Epithelial cell of prostate (primary cell): ENCODE data around the gene MYL6.
"Not testable (repeated sequence)": the region's sequence is repeated elsewhere in the genome, so short reads cannot be mapped to it uniquely, and the experiment has no call there.

Experiments
- DNase-seq: peaks from one replicate; pipeline ENCODE4 v3.0.0-alpha.2; 2011; ENCODE audit warnings: low read depth, low spot score
- H3K27ac ChIP-seq: fragments of 450-650 bp; 2 replicates; pipeline ENCODE4 v1.5.1; 2017; ENCODE audit warnings: mild to moderate bottlenecking

Gene MYL6

GRCh38 chr12:56158029-56158925 lies at the start of gene MYL6:
Gene MYL6 (plus strand): TSS chr12:56158359. CDS start chr12:56158402, 43 bp downstream.
- DNase-seq = peak; percentile 94
- H3K27ac ChIP-seq = peak within 1 kb of the TSS; percentile 94

- H3K27ac ChIP-seq = peak overlapping the region; percentile 51
- peak; percentile 83 for DNase-seq
These were observed 47.6 kb upstream of the MYL6 start for GRCh38 chr12:56110571-56110970.

DNA sequence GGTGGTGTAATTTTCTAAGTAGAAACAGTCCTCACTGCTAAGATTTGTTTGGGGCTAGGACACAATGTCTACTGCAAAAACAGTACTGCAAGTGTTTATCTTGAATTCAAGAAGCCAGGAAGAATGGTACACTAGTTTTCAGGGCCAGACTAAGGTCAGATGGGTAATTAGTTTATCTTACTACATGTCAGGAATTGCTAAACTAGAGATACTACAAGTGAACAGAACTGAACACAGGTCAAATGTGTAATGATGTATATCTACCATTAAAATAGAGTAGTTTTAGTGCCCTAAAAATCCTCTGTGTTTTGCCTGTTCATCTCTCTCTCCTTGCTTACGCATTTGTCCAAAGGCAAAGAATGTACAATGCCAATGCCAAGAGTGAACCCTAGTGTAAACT lies 44.1 kb upstream of the MYL6 start:
- H3K27ac ChIP-seq = peak overlapping the region; percentile 93
- DNase-seq = no peak

DNA sequence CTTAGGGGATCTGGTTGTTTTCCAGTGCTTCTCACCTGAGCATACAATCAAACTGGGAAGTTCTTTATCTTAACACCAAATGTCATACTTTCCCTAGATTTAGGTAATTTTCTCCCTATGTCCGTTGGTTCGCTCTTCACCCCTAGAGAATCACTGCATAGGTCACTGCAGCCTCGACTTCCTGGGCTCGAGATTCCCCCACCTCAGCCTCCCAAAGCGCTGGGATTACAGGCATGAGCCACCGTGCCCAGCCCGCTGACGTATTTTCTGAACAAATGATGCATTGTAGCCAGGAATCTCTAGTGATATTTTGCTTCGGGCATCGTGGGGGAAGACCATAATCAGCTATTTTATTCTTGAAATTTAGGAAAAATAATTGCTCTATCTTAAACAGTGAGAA lies 42.8 kb upstream of the MYL6 start:
- DNase-seq = no peak
- peak overlapping the region; percentile 93 for H3K27ac ChIP-seq

GRCh38 chr12:56116267-56117081 lies 41.7 kb upstream of the MYL6 start, which contains the start of gene RPL41:
Gene RPL41 (plus strand): TSS chr12:56116633.
- peak within 1 kb of the TSS; percentile 93 for H3K27ac ChIP-seq
- DNase-seq = peak; percentile 66

DNA sequence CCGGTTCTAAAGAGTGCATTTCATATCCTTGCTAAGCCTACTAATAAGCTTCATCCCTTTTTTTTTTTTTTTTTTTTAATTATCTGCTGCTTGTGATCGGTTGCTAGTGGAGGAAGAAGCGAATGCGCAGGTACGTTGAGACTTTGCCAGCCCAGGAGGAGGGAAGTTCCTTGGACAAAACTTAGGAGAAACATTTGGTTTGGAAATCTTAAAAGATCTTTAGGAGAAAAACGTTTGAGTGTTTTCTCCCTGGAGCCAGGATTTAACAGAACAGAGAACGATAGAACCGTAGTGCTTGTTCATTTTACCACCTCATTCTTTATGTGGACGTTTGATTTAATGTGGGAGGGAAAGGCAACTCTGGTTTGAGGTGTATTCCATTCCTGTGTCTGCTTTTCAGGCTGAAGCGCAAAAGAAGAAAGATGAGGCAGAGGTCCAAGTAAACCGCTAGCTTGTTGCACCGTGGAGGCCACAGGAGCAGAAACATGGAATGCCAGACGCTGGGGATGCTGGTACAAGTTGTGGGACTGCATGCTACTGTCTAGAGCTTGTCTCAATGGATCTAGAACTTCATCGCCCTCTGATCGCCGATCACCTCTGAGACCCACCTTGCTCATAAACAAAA lies 41.0 kb upstream of the MYL6 start:
- peak overlapping the region; percentile 93 for H3K27ac ChIP-seq
- not testable (repeated sequence) for DNase-seq

GRCh38 chr12:56117778-56118687 lies 40.1 kb upstream of the MYL6 start, which contains the start of gene ZC3H10:
Gene ZC3H10 (plus strand): TSS chr12:56118266. CDS start chr12:56120563, 2,297 bp downstream.
- H3K27ac ChIP-seq = peak within 1 kb of the TSS; percentile 93
- DNase-seq = peak; percentile 98

DNA sequence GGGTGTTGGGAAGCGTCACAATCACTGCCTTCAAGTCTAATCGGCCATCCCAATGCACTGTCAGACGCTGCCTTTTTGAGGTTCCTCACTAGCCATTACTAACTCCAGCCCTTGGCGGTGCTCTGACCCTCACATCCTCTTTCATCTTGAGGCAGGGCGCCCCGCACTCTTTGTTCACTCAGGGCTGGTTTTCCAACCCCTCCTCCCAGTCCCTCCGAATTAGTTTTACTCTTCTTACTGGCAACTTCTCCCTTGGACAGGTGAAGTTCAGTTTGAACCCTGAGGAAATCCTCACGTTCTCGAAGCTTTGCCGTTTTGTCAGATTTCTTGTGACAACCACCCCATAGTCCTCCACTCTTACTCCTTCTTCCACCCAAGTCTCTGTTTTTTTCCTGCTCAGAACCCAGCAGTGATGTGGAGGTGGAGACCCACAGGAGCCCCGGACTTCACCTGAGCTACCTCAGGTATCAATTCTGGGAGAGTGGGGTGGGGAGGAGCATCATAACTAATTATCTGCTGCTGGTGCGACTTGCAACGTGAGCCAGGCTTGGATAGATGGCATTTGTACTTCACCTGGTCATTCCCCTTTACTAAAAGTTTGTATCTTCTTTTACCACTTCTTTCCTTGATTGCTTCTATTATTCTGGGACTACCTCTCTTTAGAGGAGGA lies 39.3 kb upstream of the MYL6 start:
- peak overlapping the region; percentile 93 for H3K27ac ChIP-seq

GRCh38 chr12:56119361-56119796 lies 38.8 kb upstream of the MYL6 start:
- peak; percentile 44 for DNase-seq
- H3K27ac ChIP-seq = peak overlapping the region; percentile 93

More for the DNA sequence above, 39.3 kb upstream of the MYL6 start:
- DNase-seq = no peak

DNA sequence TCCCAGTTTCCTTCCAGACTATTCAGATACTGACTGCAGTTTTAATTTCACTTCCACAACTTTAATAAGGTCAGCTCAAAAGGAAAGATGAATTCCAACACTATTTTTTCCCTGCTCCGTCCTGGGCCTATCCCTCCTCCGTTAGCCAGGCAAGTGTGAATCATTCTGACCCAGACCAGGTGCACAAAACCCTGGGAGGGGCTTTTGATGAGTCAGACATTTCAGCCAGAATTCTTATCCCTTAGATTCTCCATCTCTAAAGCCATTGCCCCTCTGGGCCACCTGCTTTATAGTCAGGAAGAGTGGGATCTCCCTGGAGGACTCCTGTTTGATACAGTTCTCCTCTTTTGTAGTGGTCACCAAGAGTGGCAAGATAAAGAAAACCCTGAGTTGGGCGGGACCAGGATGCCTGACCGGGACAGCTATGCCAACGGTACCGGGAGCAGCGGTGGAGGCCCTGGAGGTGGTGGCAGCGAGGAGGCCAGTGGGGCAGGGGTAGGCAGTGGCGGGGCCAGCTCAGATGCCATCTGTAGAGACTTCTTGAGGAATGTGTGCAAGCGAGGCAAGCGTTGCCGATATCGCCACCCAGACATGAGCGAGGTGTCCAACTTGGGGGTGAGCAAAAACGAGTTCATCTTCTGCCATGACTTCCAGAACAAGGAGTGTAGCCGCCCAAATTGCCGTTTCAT lies 37.9 kb upstream of the MYL6 start:
- H3K27ac ChIP-seq = peak overlapping the region; percentile 93
- no peak for DNase-seq

DNA sequence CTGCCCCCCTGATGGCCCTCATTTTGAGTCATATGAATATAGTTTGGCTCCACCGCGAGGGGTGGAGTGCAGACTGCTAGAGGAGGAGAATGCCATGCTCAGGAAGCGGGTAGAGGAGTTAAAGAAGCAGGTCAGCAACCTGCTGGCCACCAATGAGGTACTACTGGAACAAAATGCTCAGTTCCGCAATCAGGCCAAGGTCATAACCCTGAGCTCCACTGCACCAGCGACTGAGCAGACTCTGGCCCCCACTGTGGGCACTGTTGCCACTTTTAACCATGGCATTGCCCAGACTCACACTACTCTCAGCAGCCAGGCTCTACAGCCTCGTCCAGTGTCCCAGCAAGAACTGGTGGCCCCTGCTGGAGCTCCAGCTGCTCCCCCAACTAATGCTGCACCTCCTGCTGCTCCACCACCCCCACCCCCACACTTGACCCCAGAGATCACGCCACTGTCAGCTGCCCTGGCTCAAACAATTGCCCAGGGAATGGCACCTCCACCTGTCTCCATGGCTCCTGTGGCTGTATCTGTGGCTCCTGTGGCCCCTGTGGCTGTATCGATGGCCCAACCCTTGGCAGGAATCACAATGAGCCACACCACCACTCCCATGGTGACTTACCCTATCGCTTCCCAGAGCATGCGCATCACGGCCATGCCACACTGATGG lies 36.8 kb upstream of the MYL6 start:
- no peak for DNase-seq

DNA sequence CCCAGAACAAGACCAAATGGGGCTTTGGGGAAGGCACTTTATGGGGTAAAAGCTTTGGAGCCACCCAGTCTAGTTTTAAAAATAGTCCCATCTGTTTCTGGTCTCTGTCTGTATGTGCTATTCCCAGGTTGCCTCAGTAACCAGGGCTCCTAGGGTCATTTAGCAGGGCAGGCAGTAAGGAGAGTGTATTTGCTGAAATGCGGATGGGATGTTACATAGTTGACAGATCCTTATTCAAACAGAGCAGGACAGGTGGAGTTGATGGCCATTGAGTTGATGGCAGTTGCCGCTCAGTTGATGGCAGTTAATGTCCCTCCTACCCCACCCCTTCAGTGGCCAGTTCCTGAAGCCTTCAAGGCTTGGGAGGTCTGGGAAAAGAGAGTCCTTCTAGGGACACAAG lies 35.5 kb upstream of the MYL6 start:
- H3K27ac ChIP-seq = no peak overlapping the region
- no peak for DNase-seq

More for the DNA sequence above, 36.8 kb upstream of the MYL6 start:
- H3K27ac ChIP-seq = no peak overlapping the region

- H3K27ac ChIP-seq = no peak overlapping the region
These were observed 34.0 kb upstream of the MYL6 start for GRCh38 chr12:56124133-56124532.

DNA sequence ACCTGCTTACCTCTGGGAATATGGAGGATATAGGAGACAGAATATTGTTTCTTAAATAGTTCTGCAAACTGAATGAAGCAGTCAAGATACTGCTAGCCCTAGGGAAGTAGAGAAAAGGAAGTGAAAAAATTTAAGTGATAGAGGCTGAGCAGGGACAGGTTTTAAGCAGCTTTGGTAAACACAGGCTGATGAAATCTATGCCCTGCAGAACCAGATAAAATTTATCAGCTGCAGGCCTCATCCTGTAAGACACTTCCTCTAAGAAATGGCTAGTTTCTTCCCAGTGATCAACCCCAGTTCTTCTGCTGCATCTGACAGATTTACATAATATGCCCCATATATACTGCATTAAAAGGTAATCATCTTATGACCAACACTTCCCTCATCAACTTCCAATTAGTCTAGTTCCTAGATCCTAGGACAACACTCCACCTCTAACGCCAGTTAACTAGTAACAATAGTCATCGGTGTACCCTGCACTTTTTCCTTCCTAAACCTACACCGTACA lies 31.4 kb upstream of the MYL6 start:
- peak overlapping the region; percentile 81 for H3K27ac ChIP-seq
- no peak for DNase-seq

More at GRCh38 chr12:56124133-56124532, 34.0 kb upstream of the MYL6 start:
- DNase-seq = no peak

GRCh38 chr12:56127485-56127887 lies 30.7 kb upstream of the MYL6 start:
- peak overlapping the region; percentile 81 for H3K27ac ChIP-seq
- DNase-seq = no peak

- DNase-seq = peak; percentile 98
- peak within 1 kb of the TSS; percentile 81 for H3K27ac ChIP-seq
These were observed 30.1 kb upstream of the MYL6 start, which contains the start of gene ESYT1 for GRCh38 chr12:56127888-56128669. Gene ESYT1 (plus strand): TSS chr12:56128267. CDS start chr12:56128320, 53 bp downstream.
